ENCODE results near the gene TMPRSS11A. TPM values are rescaled to one million over a fixed set of nuclear protein-coding genes. Genes with fewer than 3 reads are reported as not detected.

TMPRSS11A gene
- total RNA-seq, result not detected

- no peak for TF ChIP-seq CTCF (IDR thresholded peaks at IDR 0.05)
- no peak for ATAC-seq (ENCODE audit: low FRiP score)
- DNase-seq (ENCODE audit: low spot score), result no peak
Measured at GRCh38 chr4:67963356-67963755, at the start of gene TMPRSS11A. Gene TMPRSS11A (minus strand): TSS chr4:67963493. CDS start chr4:67963393, 100 bp downstream.

- ATAC-seq (ENCODE audit: low FRiP score), result no peak
- no peak for TF ChIP-seq CTCF (IDR thresholded peaks at IDR 0.05)
- DNase-seq (ENCODE audit: low spot score), result no peak
Measured at GRCh38 chr4:68011684-68012083, 48.4 kb upstream of the TMPRSS11A start.

GRCh38 chr4:68002906-68003305 lies 39.6 kb upstream of the TMPRSS11A start:
- no peak for ATAC-seq (ENCODE audit: low FRiP score)
- no peak for DNase-seq (ENCODE audit: low spot score)
- no peak for TF ChIP-seq CTCF (IDR thresholded peaks at IDR 0.05)

- no peak for TF ChIP-seq CTCF (IDR thresholded peaks at IDR 0.05)
- DNase-seq (ENCODE audit: low spot score), result no peak
- ATAC-seq (ENCODE audit: low FRiP score), result no peak
Measured at GRCh38 chr4:67996127-67996526, 32.8 kb upstream of the TMPRSS11A start.

DNA sequence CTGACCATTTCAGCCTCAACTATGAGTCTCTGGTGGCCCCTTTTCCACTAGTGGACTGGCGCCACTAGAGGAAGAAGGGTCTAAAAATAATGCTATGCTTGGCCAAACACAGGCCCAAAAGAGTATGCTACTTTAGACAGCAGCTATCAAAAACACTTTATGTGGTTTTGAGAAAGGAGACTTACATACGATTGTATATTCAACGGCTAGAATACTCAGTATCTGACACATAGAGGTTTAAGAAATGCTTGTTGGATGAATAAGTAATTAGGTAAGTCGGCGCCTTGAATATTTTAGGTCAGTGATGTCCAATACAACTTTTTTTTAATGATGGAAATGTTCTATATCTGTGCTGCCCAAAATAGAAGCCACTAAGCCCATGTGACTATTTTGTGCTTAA lies 25.7 kb upstream of the TMPRSS11A start:
- no peak for DNase-seq (ENCODE audit: low spot score)
- no peak for ATAC-seq (ENCODE audit: low FRiP score)
- TF ChIP-seq CTCF (IDR thresholded peaks at IDR 0.05), result no peak

- DNase-seq (ENCODE audit: low spot score), result no peak
- TF ChIP-seq CTCF (IDR thresholded peaks at IDR 0.05), result no peak
- no peak for ATAC-seq (ENCODE audit: low FRiP score)
Measured at GRCh38 chr4:67983333-67983732, 20.0 kb upstream of the TMPRSS11A start.

- TF ChIP-seq CTCF (IDR thresholded peaks at IDR 0.05), result no peak
- no peak for DNase-seq (ENCODE audit: low spot score)
- no peak for ATAC-seq (ENCODE audit: low FRiP score)
Measured at GRCh38 chr4:67980512-67980911, 17.2 kb upstream of the TMPRSS11A start.
